ENCODE data around the gene COMP.

GRCh38 chr19:18784786-18785120, 6.4 kb downstream of the COMP start:
- TF ChIP-seq, protein P1, sequence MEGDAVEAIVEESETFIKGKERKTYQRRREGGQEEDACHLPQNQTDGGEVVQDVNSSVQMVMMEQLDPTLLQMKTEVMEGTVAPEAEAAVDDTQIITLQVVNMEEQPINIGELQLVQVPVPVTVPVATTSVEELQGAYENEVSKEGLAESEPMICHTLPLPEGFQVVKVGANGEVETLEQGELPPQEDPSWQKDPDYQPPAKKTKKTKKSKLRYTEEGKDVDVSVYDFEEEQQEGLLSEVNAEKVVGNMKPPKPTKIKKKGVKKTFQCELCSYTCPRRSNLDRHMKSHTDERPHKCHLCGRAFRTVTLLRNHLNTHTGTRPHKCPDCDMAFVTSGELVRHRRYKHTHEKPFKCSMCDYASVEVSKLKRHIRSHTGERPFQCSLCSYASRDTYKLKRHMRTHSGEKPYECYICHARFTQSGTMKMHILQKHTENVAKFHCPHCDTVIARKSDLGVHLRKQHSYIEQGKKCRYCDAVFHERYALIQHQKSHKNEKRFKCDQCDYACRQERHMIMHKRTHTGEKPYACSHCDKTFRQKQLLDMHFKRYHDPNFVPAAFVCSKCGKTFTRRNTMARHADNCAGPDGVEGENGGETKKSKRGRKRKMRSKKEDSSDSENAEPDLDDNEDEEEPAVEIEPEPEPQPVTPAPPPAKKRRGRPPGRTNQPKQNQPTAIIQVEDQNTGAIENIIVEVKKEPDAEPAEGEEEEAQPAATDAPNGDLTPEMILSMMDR (IDR thresholded peaks at IDR 0.05; ENCODE audit: insufficient read depth, low read length, poor library complexity, severe bottlenecking): no peak
- TF ChIP-seq EZH2phosphoT487 (conservative IDR thresholded peaks at IDR 0.05; ENCODE audit: low read length): no peak
